Activated T-helper 2 cell treated with anti-CD3 and anti-CD28 coated beads, Interferon-gamma antibody, Interleukin-2, Interleukin-4, amounts not matched to agents 10 μg/mL and 5 μg/mL and 100 μg/mL, durations not matched to agents 14 hours and 24 hours and 36 hours (primary cell): ENCODE results near the gene UFD1. TPM values are rescaled to one million over a fixed set of nuclear protein-coding genes. Genes with fewer than 3 reads are reported as not detected.

Experiments
- DNase-seq: peaks from one replicate; pipeline ENCODE4 v3.0.0; 2021; ENCODE audit warnings: low spot score
- H3K27ac Mint-ChIP-seq: one replicate; pipeline ENCODE4 v1.8.0; 2021; ENCODE audit warnings: mixed read lengths
- H3K27me3 Mint-ChIP-seq: one replicate; pipeline ENCODE4 v1.8.0; 2021; ENCODE audit warnings: low read depth, mixed read lengths
- H3K36me3 Mint-ChIP-seq: one replicate; pipeline ENCODE4 v1.8.0; 2021; ENCODE audit warnings: low read depth, mixed read lengths
- H3K4me1 Mint-ChIP-seq: one replicate; pipeline ENCODE4 v1.8.0; 2021; ENCODE audit warnings: low read depth, mixed read lengths
- H3K4me3 Mint-ChIP-seq: one replicate; pipeline ENCODE4 v1.8.0; 2021; ENCODE audit warnings: low read depth, mild to moderate bottlenecking, moderate library complexity, mixed read lengths
- H3K9me3 Mint-ChIP-seq: one replicate; pipeline ENCODE4 v1.8.0; 2021; ENCODE audit warnings: mixed read lengths
- intact Hi-C: fragments of 100-400 bp; cut with micrococcal nuclease; formaldehyde crosslinking; loops from one replicate; pipeline ENCODE4 v1.15.1; 2023
- total RNA-seq: library from RNA; stranded (reverse); gene quantifications from 2 replicates; pipeline ENCODE4 v1.2.3, GENCODE V29; 2022

The UFD1 gene
- total RNA-seq, 1 donor from 2014 or later, result 103 TPM

DNA sequence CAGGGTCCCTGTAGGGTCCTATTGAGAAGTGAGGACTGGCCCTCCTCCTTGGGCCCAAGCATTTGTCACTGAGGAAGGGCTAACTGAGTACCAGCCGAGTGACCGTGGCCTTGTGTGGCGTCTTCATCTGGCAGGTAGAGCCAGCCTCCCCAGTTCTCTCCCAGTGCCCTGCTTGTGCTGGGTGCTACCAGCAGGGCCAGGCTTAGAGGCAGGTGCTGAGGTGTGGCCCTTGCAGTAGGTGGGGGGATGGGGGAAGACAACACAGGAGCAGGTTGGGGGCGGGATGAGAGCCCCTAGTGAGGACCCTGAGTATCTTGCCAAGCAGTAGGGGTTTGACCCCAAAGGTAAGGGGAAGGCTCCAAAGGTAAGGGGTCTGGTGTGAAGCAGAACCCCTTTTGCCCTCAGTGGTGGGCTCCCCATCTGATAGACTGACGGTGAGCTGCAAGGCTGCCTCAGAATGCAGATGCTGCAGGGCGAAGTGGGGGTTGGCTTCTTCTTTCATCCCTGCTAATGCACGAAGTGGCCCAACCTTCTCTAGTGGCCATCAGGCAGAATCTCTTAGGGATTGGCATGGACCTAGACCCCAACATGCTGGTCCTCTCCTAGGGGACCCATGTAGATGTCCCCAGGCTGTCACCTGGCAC, 20.4 kb upstream of the UFD1 start:
- Mint-ChIP-seq H3K9me3 (no peaks in the 10 kb centered on the region), H3K27me3 (no peaks in the 10 kb centered on the region), H3K4me1 (no peaks in the 10 kb centered on the region), H3K4me3 (no peak overlapping the region), H3K27ac (no peak overlapping the region), H3K36me3 (peaks cover 52% of the 10 kb centered on the region)
- intact Hi-C loops, result loop anchor here (5.0 kb wide), 1 partner anchor 133 kb away; no protein-coding TSS in a partner anchor
- no peak for DNase-seq

DNA sequence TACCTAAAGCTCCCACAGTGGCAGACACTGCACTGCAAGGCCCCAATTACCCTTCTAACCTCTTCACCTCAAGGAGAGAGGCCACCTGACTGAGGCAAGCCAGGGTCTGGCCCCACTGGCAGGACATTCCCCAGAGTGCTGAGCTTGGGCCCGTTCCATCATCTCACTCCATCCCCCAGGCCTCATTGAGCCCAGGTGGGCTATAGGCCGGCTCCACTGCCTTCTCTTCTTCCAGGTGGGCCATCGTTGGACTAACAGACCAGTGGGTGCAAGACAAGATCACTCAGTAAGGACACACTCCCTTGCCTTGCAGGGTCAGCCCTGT, 19.8 kb upstream of the UFD1 start:
- Mint-ChIP-seq H3K4me1 (no peaks in the 10 kb centered on the region), H3K36me3 (peaks cover 56% of the 10 kb centered on the region), H3K27ac (no peak overlapping the region), H3K27me3 (no peaks in the 10 kb centered on the region), H3K9me3 (no peaks in the 10 kb centered on the region), H3K4me3 (no peak overlapping the region)
- intact Hi-C loops, result loop anchor here (5.0 kb wide), 1 partner anchor 133 kb away; no protein-coding TSS in a partner anchor
- DNase-seq, result no peak

GRCh38 chr22:19498154-19498865, 19.3 kb upstream of the UFD1 start:
- intact Hi-C loops, result loop anchor here (5.0 kb wide), 1 partner anchor 134 kb away; no protein-coding TSS in a partner anchor
- H3K4me3 Mint-ChIP-seq, result no peak overlapping the region
- no peaks in the 10 kb centered on the region for H3K9me3 Mint-ChIP-seq
- peaks cover 60% of the 10 kb centered on the region for H3K36me3 Mint-ChIP-seq
- DNase-seq, result no peak
- H3K27me3 Mint-ChIP-seq, result no peaks in the 10 kb centered on the region
- peaks cover 3% of the 10 kb centered on the region for H3K4me1 Mint-ChIP-seq
- H3K27ac Mint-ChIP-seq, result no peak overlapping the region

DNA sequence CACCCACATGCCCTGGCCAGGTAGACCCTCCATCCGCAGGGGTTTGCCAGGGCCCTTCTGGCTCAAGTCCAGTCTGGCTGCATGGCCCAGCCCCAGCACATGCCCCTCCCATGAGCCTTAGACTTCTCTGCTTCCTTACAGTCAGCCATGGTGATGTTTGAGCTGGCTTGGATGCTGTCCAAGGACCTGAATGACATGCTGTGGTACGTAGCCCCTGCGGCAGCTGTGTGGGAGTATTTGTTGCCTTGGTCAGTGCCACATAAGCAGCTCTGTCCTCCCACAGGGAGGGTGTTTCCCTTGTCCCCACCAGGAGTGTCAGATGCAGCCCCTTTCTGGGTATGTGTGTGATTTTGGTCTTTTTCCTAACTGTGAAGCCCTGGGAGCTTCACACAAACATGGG, 18.3 kb upstream of the UFD1 start:
- Mint-ChIP-seq H3K36me3 (peaks cover 68% of the 10 kb centered on the region), H3K4me3 (no peak overlapping the region), H3K27me3 (no peaks in the 10 kb centered on the region), H3K4me1 (peaks cover 9% of the 10 kb centered on the region), H3K27ac (no peak overlapping the region), H3K9me3 (no peaks in the 10 kb centered on the region)
- intact Hi-C loops, result loop anchor here (5.0 kb wide), 1 partner anchor 135 kb away; no protein-coding TSS in a partner anchor
- no peak for DNase-seq

DNA sequence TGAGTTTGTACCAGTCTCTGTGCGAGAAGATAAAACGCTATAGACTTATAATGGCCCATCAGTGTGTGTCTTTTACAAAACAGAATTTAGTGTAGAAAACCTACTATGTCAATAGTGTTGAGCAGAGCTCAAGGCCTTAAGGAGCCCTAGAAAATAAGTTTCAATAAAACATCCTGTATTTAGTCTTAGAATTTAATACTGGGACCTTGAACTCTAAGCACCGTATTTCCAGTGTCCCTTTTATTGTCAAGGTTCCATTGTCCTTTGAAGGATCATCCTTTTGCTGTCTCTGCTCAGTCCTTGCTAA, 17.3 kb upstream of the UFD1 start:
- peaks cover 13% of the 10 kb centered on the region for H3K4me1 Mint-ChIP-seq

GRCh38 chr22:19495562-19496323, 16.8 kb upstream of the UFD1 start:
- no peak for DNase-seq
- H3K27me3 Mint-ChIP-seq, result no peaks in the 10 kb centered on the region
- no peak overlapping the region for H3K4me3 Mint-ChIP-seq
- no peak overlapping the region for H3K27ac Mint-ChIP-seq
- peaks cover 68% of the 10 kb centered on the region for H3K36me3 Mint-ChIP-seq
- no peaks in the 10 kb centered on the region for H3K9me3 Mint-ChIP-seq
- peaks cover 13% of the 10 kb centered on the region for H3K4me1 Mint-ChIP-seq
- intact Hi-C loops, result loop anchor here (5.0 kb wide), 1 partner anchor 137 kb away; no protein-coding TSS in a partner anchor

More for the DNA sequence above, 17.3 kb upstream of the UFD1 start:
- Mint-ChIP-seq H3K9me3 (no peaks in the 10 kb centered on the region), H3K36me3 (peaks cover 70% of the 10 kb centered on the region), H3K4me3 (no peak overlapping the region), H3K27ac (no peak overlapping the region), H3K27me3 (no peaks in the 10 kb centered on the region)
- intact Hi-C loops, result loop anchor here (5.0 kb wide), 1 partner anchor 136 kb away; no protein-coding TSS in a partner anchor
- DNase-seq, result no peak

DNA sequence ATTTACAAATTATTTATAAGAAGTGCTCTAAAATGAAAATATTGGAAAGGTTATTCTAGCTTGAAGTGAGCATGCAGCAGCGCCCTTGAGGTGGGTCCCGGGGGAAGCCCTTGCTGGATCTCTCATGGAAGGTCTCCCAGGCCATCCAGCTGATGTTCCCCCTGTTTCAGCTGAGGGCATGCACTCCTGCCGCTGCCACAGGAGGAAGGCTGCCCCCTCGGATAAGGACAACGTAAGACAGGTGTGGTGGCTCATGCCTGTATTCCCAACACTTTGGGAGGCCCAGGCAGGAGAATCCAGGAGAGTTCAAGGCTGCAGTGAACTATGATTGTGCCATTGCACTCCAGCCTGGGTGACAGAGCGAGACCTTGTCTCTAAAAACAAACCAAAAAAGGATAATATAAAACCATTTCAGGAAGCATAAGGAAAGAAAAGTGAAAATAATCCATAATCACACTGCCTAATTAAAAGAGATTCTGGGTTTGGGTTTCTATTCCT, 15.7 kb upstream of the UFD1 start:
- Mint-ChIP-seq H3K27ac (no peak overlapping the region), H3K36me3 (peaks cover 72% of the 10 kb centered on the region), H3K4me1 (peaks cover 19% of the 10 kb centered on the region), H3K9me3 (no peaks in the 10 kb centered on the region), H3K4me3 (no peak overlapping the region), H3K27me3 (no peaks in the 10 kb centered on the region)
- no peak for DNase-seq
- intact Hi-C loops, result loop anchor here (5.0 kb wide), 1 partner anchor 138 kb away; no protein-coding TSS in a partner anchor

GRCh38 chr22:19494001-19494560, 15.1 kb upstream of the UFD1 start:
- no peak overlapping the region for H3K27ac Mint-ChIP-seq
- H3K27me3 Mint-ChIP-seq, result no peaks in the 10 kb centered on the region
- H3K4me1 Mint-ChIP-seq, result peaks cover 25% of the 10 kb centered on the region
- no peak for DNase-seq
- intact Hi-C loops, result no loop called here
- H3K36me3 Mint-ChIP-seq, result peaks cover 73% of the 10 kb centered on the region
- no peaks in the 10 kb centered on the region for H3K9me3 Mint-ChIP-seq
- H3K4me3 Mint-ChIP-seq, result no peak overlapping the region

DNA sequence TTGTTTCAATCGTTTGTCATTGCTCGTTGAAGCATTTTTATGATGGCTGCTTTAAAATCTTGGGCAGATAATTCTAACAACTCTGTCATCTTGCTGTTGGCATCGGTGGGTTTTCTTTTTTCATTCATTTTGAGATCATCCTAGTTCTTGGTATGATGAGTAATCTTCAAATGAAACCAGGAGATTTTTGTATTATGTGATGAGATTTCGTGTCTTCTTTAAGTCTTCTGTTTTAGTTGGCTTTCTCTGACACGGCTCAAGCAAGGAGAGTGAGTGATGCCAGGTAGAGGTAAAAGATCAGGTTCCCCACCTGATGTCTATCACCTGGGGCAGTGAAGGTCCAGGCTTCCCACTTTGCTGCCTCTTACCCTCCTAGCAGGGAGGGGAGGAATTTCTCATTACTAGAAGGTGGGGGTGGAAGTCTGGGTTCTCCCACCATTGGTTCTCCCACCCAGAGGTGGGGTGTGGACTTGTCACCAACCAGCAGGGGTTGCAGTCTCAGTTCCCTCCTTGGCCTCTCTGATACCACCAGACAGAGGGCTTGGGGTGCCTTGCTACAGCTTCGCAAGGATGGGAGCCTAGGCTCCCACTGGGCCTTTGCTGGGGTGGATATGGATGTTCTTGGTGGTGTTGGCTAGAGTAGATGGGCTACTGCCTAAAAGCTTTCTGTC, 13.6 kb upstream of the UFD1 start:
- H3K9me3 Mint-ChIP-seq, result no peaks in the 10 kb centered on the region
- peaks cover 78% of the 10 kb centered on the region for H3K36me3 Mint-ChIP-seq
- no peaks in the 10 kb centered on the region for H3K27me3 Mint-ChIP-seq
- peak overlapping the region; percentile 4 for H3K4me3 Mint-ChIP-seq
- intact Hi-C loops, result no loop called here
- peak overlapping the region; percentile 64 for H3K27ac Mint-ChIP-seq
- peaks cover 29% of the 10 kb centered on the region for H3K4me1 Mint-ChIP-seq
- no peak for DNase-seq

DNA sequence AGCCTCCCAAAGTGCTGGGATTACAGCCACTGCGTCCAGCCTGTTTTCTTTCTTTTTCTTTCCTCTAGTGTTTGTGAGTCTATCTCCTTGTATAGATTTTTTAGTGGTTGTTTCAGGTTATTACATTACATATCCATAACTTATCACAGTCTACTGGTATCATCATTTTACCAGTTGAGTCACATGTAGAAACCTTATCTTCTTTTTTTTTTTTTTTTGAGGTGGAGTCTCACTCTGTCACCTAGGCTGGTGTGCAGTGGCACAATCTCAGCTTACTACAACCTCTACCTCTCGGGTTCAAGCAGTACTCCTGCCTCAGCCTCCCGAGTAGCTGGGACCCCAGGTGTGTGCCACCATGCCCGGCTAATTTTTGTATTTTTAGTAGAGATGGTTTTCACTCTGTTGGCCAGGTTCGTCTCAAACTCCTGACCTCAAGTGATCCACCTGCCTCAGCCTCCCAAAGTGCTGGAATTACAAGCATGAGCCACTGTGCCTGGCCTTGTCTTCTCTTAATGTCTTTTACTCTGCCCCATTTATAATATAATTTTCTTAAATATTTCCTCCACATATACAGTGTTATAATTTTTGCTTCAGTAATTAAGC, 11.7 kb upstream of the UFD1 start:
- DNase-seq, result no peak
- Mint-ChIP-seq H3K36me3 (peaks cover 66% of the 10 kb centered on the region), H3K27me3 (no peaks in the 10 kb centered on the region), H3K4me1 (peaks cover 29% of the 10 kb centered on the region), H3K9me3 (no peaks in the 10 kb centered on the region), H3K27ac (no peak overlapping the region), H3K4me3 (no peak overlapping the region)
- intact Hi-C loops, result no loop called here

- peaks cover 34% of the 10 kb centered on the region for H3K4me1 Mint-ChIP-seq
- peaks cover 71% of the 10 kb centered on the region for H3K36me3 Mint-ChIP-seq
- no peaks in the 10 kb centered on the region for H3K9me3 Mint-ChIP-seq
- no peak overlapping the region for H3K27ac Mint-ChIP-seq
- DNase-seq, result no peak
- intact Hi-C loops, result no loop called here
- H3K4me3 Mint-ChIP-seq, result no peak overlapping the region
- no peaks in the 10 kb centered on the region for H3K27me3 Mint-ChIP-seq
These were observed 10.2 kb upstream of the UFD1 start for GRCh38 chr22:19488884-19489843.
